Vagina (tissue), 2 donors: ENCODE results near the gene SNX33.
A peak's percentile ranks its signal among the peaks of the same experiment; 100 is the strongest.

Experiments
- POLR2A ChIP-seq, 2 donors: fragments of 450-650 bp; IDR thresholded peaks; one replicate each; pipeline ENCODE4 v1.6.1; 2017; ENCODE audit warnings: antibody characterized with exemption in 2 of 2, mild to moderate bottlenecking in 2 of 2, moderate library complexity in 2 of 2
- POLR2AphosphoS5 ChIP-seq, 2 donors: sonication (generic); formaldehyde crosslinking; IDR thresholded peaks; one replicate each; pipeline ENCODE4 v1.9.0; 2017; ENCODE audit warnings: antibody characterized with exemption in 2 of 2, mild to moderate bottlenecking in 2 of 2, low read depth in 1 of 2; ENCODE audit not compliant: insufficient read depth in 1 of 2
- TF ChIP-seq, protein P1 (sequence below), 3 experiments: fragments of 450-650 bp in 2 of 3; fragments of 200-600 bp in 1 of 3; sonication (generic) in 1 of 3; IDR thresholded peaks; one replicate each; pipeline ENCODE4 v1.5.1; 2017 to 2019; ENCODE audit warnings: antibody characterized with exemption in 3 of 3, mild to moderate bottlenecking in 2 of 3, moderate library complexity in 2 of 3

GRCh38 chr15:75625542-75626347 is 22.0 kb upstream of the SNX33 start, which contains the start of gene SNUPN:
- TF ChIP-seq, protein P1, sequence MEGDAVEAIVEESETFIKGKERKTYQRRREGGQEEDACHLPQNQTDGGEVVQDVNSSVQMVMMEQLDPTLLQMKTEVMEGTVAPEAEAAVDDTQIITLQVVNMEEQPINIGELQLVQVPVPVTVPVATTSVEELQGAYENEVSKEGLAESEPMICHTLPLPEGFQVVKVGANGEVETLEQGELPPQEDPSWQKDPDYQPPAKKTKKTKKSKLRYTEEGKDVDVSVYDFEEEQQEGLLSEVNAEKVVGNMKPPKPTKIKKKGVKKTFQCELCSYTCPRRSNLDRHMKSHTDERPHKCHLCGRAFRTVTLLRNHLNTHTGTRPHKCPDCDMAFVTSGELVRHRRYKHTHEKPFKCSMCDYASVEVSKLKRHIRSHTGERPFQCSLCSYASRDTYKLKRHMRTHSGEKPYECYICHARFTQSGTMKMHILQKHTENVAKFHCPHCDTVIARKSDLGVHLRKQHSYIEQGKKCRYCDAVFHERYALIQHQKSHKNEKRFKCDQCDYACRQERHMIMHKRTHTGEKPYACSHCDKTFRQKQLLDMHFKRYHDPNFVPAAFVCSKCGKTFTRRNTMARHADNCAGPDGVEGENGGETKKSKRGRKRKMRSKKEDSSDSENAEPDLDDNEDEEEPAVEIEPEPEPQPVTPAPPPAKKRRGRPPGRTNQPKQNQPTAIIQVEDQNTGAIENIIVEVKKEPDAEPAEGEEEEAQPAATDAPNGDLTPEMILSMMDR (IDR thresholded peaks at IDR 0.05), result no peak
- TF ChIP-seq POLR2A (IDR thresholded peaks at IDR 0.05) (no peak), POLR2AphosphoS5 (IDR thresholded peaks at IDR 0.05; ENCODE audit: insufficient read depth in 1 of 2, low read depth in 1 of 2) (peak; percentile 87 to 91)
